HG02759 (cell line): ENCODE results near the gene AP3M1.
A peak's percentile ranks its signal among the peaks of the same experiment; 100 is the strongest.
"Not testable (repeated sequence)": the region's sequence is repeated elsewhere in the genome, so short reads cannot be mapped to it uniquely, and the experiment has no call there.

Source experiments
- ATAC-seq: cut with Tn5 transposase; IDR thresholded peaks from one replicate; pipeline ENCODE4 v1.9.1; 2021; ENCODE audit warnings: mild to moderate bottlenecking, moderate library complexity; ENCODE audit not compliant: unreplicated experiment

The AP3M1 gene

DNA sequence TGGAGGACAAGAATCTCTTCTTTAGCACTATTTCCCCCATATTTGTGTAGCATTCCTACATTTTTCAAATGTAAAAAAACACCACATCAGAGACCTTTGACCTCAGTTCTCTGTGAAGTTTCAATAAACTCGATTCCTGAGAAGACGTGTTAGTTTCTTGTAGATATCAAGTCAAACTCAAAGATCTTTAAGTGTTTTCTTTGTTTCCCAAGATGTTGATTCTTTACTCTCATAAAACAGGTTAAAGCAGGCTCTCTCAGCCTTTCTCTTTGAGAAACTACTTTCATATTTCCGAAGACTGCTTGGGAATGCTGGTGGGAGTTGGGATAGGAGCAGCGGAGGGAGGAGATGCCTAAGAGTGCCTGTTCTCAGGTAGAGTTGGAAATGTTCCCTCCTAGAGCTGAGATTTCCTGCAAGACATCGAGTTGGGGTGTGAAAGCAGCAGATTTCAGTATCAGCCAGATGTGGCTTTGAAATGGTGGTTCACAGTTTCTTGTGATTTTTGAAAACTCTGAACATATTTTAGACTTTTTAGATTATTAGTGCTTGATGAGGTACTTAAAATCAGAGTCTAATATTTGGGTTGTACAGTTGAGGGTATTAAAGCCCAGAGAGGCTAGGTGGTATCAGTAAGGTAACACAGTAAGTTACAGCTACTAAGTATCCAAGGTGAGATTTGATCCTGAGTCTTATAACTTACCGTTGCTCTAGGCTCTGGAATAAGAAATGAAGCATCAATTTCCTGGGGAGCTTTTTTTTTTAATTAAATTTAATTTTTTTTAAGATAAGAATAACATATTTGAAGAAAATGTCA, 14.3 kb upstream of the AP3M1 start:
- ATAC-seq, result no peak

- no peak for ATAC-seq
Observed at GRCh38 chr10:74163319-74164068, 12.9 kb upstream of the AP3M1 start.

DNA sequence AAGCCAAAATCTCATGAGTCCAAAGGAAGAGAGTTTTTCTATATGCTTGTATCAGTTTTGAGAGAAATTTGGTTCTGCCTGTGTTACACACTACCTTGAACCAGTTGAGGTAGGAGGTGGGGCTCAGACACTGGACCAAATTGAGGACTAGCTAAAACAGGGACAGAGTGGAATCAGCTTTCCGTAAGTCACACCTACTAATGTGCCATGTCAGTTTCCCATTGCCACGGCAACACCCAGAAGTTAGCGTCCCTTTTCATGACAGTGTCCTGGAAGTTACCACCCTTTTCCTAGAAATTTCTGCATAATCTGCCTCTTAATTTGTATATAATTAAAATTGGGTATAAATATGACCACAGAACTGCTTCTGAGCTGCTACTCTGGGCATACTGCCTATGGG, 9.4 kb upstream of the AP3M1 start:
- no peak for ATAC-seq

DNA sequence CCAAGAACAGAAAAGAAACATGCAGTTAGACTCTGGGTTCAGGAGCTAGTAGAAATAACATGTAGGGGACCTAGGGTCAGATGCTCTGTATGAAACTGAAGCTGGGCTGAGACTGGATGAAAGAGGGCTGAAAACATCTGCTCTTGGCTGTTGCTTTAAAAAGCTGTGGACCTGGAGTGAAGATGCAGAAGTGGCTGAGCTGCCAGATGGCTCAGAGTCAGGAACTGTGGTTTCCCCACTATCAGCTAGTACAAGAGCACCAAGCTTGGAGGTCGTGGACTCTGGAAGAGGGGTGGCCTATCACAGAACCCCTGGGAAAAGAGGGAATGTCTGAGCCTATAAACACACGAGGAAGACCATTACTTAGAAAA, 6.3 kb upstream of the AP3M1 start:
- ATAC-seq, result no peak

GRCh38 chr10:74153676-74154075, 3.0 kb upstream of the AP3M1 start:
- ATAC-seq, result no peak

GRCh38 chr10:74153123-74153522, 2.5 kb upstream of the AP3M1 start:
- ATAC-seq, result no peak

- ATAC-seq, result no peak
Observed at GRCh38 chr10:74151879-74152722, 1.5 kb upstream of the AP3M1 start.

DNA sequence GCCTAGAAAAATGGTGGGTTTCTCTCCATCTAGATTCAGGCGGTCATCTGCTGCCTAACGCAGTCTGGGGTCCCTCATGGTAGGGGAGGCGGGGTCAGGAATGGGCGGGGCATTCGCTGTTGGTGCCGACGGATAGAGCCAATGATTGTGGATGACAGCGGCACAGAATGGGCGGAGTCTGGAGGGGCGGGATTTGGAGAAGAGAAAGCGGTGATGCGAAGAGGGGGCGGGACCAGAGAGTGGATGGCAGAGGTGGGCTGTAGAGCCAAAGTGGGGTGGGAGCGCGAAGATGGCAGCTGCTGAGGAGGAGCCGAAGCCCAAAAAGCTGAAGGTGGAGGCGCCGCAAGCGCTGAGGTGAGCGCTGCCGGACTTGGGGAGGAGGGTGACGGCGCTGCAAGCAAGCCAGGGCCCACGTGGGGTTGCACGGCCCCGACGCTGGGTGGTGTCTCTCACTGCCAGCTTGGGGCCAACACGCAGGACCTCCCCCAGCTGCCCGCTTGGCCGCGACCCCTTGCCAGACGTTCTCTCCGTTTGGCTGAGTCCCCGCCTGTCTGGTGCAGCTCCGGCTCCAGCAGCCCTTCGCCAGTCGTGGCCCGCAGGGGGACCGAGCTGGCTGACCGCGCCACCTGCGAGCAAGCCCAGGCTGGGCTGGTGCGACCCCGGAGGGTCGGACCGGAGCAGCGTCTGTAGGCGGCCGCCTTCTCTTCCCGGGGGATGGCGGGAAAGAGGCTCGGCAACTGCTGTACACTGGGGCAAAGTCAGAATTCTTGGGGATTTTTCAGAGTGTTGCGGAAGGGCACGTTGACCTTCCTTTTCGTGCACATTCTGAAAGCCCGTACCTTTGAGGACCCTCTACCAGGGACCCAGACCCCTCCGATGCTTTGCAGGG, 606 bp upstream of the AP3M1 start, which contains the start of gene ADK:
TSS of gene ADK (plus strand) at position 232 of the 889 bp plus-strand sequence. CDS start at position 290, 58 bp downstream.
- ATAC-seq, result peak; percentile 82

GRCh38 chr10:74146980-74147379, 3.6 kb downstream of the AP3M1 start:
- not testable (repeated sequence) for ATAC-seq

DNA sequence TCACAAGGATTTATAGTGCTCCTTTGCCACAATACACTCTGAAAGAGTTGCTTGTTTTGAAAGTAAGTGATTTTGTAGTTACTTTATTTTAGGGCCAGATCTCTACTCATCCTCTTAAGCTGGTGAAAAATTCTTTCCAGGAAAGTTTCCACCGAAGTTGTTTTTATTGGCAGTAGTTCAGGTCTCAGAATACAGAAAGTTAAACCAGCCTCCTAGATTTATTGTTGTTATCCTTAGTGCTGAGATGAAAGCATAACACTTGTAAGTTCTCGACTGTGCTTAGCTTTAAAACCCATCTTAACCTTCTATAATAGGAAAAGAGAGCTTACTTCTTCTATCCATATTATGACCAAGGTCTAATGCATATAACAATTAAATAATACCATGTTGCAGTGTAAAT, 5.5 kb downstream of the AP3M1 start:
- no peak for ATAC-seq

DNA sequence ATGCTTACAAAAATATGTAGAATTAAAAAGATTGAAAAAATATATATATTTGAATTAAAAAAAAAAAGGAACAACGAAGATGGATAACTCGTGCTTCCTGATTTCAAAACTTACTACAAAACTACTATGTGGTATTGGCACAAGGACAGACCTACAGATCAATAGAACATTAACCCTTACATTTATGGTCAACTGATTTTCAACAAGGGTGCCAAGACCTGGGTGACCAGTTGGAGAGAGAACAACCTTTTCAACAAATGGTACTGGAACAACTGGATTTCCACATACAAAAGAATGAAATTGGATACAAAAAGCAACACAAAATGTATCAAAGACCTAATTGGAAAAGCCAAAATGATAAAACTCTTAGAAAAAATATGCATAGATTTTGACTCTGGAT, 10.1 kb downstream of the AP3M1 start:
- ATAC-seq, result no peak

DNA sequence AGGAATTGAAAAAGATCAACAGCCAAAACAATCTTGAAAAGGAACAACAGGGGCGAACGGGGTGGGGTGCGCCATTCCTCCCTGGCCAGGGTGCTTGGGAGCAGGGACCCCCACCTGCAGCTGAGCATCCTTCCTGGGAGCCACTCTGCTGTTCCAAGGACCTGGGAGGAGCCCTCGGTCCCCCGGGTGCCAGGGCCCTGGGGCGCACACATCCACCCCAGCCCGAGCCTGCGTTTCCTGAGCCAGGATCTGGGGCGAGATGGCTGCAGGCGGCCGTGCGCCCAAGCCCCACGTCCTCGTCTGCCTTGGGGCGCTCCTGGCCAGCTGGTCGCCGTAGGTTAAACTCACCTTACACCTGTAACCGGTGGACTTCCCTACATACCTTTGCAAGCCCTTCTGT, 10.6 kb downstream of the AP3M1 start:
- no peak for ATAC-seq

- ATAC-seq, result not testable (repeated sequence)
Observed at GRCh38 chr10:74138596-74138995, 12.0 kb downstream of the AP3M1 start.

- ATAC-seq, result no peak
Observed at GRCh38 chr10:74137992-74138391, 12.6 kb downstream of the AP3M1 start.

DNA sequence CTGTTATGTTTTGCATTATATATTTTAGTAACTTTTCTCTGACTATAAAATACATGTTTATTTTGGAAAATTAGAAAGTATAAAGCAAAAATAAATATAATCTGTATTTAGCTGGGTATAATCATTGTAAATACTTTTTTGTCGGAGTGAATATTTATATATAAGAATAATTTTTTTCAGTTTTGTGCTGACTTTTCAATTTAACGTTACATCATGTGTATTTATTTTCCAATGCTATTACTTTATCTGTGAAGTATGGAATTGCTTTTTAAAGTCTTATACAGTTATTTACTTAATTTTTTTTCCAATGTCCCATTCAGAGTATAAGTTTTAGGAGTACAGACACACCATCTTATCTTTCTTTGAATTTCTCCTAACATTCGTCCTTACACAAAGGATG, 15.2 kb downstream of the AP3M1 start:
- no peak for ATAC-seq

GRCh38 chr10:74133923-74134820, 16.5 kb downstream of the AP3M1 start:
- no peak for ATAC-seq

DNA sequence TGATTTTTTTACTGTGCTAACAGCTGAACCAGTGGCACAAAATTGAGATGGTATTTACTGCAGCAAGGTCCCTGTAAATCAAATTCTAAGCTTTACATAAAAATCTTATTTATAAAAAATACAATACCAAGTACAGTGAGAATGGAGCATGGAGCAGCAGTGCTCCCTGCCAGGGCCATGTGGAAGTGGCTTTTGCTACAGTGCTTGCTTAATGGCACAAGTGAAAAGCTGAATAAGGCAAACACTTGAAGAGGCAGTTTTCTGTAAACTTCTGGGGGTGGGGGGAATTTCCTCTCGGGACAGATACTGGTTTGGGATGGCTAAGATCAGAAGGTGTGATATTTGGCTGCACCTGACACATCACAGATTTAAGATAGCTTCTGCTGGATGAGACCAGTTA, 27.5 kb downstream of the AP3M1 start:
- ATAC-seq, result no peak

- ATAC-seq, result no peak
Observed at GRCh38 chr10:74122060-74122459, 28.6 kb downstream of the AP3M1 start.

DNA sequence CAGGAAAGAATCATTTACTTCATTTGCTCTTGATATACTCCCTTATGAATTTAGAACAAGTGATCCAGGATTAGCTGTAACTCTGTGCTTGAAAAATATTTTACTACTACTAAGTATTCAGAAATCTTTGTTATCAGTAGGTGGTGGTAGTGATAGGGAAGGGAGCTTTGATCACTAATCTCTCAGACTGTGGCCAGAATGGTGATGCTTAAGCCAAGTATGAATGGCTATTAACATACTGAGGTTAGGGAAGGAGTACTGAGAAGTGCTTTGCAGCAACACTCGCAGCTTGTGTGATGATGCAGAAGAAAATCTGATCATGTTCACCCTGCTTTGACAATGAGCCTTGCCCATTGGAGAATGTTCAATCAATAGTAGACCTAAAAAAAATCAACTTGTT, 29.3 kb downstream of the AP3M1 start:
- ATAC-seq, result no peak
